ENCODE measurements around the gene RASGRP1. TPM values are rescaled to one million over a fixed set of nuclear protein-coding genes. Genes with fewer than 3 reads are reported as not detected.

The RASGRP1 gene
- 100 to 1,000 TPM; 105 to 106 TPM for total RNA-seq

DNA sequence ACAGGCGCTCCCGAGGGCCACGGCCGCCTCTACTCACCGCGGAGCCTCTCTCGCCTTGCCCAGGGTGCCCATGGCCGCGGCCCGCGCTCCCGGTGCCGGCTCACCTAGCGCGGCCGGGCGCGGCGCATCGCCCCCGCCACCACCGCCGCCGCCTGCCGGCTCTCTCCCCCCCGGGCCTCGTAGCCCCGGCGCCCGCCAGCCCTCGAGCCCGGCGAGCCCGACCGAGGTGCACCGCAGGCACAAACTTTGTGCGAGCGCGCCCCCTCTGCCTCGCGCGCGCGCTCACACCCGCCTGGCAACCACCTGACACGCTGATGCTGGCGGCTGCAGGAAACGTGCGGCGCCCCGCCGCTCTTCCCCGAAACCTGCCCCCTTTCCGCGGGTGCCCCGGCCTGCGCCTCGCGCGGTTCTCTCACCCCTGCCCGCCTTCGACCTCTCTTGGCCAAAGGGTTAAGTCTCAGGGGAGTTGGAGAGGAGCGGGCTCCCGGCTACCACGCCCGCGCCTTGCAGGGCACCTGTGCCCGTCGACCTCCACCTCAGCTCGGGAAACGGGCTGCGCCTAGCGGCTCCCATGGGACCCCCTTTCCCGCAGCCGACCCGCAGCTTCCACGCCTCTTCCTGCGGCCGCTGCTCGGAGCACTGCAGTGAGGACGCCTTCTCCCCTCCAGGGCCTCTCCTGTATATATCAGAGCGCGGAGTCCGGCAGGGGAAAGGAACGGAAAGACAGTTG lies at the start of gene RASGRP1:
Gene RASGRP1, minus strand, starts transcription at position 258 of the 730 bp plus-strand sequence. Its CDS starts 186 bp downstream, at position 72.
- TF ChIP-seq, protein P1, sequence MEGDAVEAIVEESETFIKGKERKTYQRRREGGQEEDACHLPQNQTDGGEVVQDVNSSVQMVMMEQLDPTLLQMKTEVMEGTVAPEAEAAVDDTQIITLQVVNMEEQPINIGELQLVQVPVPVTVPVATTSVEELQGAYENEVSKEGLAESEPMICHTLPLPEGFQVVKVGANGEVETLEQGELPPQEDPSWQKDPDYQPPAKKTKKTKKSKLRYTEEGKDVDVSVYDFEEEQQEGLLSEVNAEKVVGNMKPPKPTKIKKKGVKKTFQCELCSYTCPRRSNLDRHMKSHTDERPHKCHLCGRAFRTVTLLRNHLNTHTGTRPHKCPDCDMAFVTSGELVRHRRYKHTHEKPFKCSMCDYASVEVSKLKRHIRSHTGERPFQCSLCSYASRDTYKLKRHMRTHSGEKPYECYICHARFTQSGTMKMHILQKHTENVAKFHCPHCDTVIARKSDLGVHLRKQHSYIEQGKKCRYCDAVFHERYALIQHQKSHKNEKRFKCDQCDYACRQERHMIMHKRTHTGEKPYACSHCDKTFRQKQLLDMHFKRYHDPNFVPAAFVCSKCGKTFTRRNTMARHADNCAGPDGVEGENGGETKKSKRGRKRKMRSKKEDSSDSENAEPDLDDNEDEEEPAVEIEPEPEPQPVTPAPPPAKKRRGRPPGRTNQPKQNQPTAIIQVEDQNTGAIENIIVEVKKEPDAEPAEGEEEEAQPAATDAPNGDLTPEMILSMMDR (IDR thresholded peaks at IDR 0.05): no peak
- Mint-ChIP-seq H3K9me3 (peaks cover 9% of the 10 kb centered on the region), H3K27ac (peak within 1 kb of the TSS; percentile 96), H3K36me3 (ENCODE audit: low read depth) (peaks cover 41% of the 10 kb centered on the region), H3K27me3 (no peaks in the 10 kb centered on the region), H3K4me3 (peak within 1 kb of the TSS; percentile 83), H3K4me1 (ENCODE audit: low read depth) (peaks cover 48% of the 10 kb centered on the region)
- CTCF ChIA-PET: interaction anchor here (0.7 to 9.1 kb wide), 51 partner anchors 9 to 143 kb away, joined by 3 to 464 read pairs (median 7); partner anchors contain the start of gene FAM98B
- peak; percentile 88 for DNase-seq
- POLR2A ChIA-PET: interaction anchor here (0.6 to 8.4 kb wide), 38 partner anchors 8 to 134 kb away, joined by 3 to 192 read pairs (median 8); no protein-coding TSS in a partner anchor
- peak; percentile 65 for ATAC-seq
- intact Hi-C loops (cut with micrococcal nuclease): no loop called here

DNA sequence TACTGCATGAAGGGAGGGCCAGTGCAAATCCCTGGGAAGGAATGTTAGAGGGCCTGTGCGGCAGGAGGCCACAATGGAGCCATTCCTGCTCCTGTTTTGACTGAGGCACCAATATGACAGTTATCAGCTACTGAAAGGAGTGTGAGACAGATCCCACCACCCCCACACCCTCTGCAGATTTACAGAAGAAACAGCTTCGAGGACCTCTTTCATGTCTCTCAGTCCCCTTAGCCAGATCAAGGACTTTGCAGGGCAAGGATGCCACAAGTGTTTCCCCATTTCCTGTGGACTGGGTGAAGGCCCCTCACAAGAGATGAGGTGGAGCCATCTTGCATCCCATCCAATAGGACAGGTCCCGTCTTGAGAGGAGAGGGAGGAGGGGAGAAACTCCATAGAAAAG lies 48.5 kb upstream of the RASGRP1 start:
- peak; percentile 44 for DNase-seq
- ChIA-PET POLR2A (interaction anchor here (0.8 to 5.4 kb wide), 11 partner anchors 9 to 84 kb away, joined by 3 to 90 read pairs (median 4); partner anchors contain the start of gene RASGRP1), CTCF (interaction anchor here (1.0 to 7.9 kb wide), 12 partner anchors 10 to 86 kb away, joined by 3 to 71 read pairs (median 12); partner anchors contain the start of gene RASGRP1)
- no peak for ATAC-seq
- TF ChIP-seq, protein P1 (IDR thresholded peaks at IDR 0.05): no peak
- intact Hi-C loops (cut with micrococcal nuclease): loop anchor here (5.0 kb wide), 2 partner anchors 59 to 74 kb away; no protein-coding TSS in a partner anchor
- Mint-ChIP-seq H3K4me1 (ENCODE audit: low read depth) (peaks cover 62% of the 10 kb centered on the region), H3K9me3 (no peaks in the 10 kb centered on the region), H3K4me3 (no peak overlapping the region), H3K36me3 (ENCODE audit: low read depth) (peaks cover 2% of the 10 kb centered on the region), H3K27me3 (no peaks in the 10 kb centered on the region), H3K27ac (peak overlapping the region; percentile 89)

DNA sequence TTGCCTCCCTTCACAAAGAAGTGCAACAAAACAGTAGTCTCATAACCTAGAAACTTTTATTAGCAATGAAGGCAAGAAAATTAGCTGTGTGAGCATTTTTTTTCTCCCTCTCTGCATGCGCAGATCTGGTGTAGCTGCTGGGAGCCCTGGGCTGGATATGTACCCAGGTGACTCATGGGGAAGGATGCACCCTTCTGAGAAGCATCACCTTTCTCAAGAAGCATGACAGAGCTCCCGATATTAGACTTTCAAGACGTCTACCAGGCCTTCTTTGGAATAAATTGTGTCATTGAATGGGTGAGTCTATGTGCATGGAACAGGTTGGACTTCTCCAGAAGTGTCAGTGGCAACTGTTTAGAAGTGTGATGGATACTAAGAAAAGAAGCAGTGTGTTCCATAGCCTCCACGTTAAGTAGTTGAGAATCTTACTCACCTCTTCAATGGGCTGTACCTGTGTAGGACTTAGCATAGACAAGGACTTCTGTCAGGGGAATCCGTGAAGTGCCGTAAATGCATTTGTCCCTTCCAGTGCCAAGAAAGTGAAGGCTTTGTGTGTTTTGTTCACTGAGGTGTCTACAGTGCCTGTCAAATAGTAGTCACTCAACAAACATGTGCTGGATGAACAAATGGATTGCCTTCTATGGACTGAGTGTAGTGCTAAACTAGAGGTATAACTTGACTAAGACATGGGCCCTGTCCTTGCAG lies 47.7 kb upstream of the RASGRP1 start:
- ChIA-PET CTCF (interaction anchor here (0.6 to 7.9 kb wide), 18 partner anchors 10 to 1013 kb away, joined by 3 to 71 read pairs (median 6); partner anchors contain the start of genes FAM98B and RASGRP1), POLR2A (interaction anchor here (0.7 to 5.4 kb wide), 24 partner anchors 8 to 84 kb away, joined by 3 to 90 read pairs (median 5); partner anchors contain the start of gene RASGRP1)
- Mint-ChIP-seq H3K27me3 (no peaks in the 10 kb centered on the region), H3K9me3 (no peaks in the 10 kb centered on the region), H3K4me1 (ENCODE audit: low read depth) (peaks cover 62% of the 10 kb centered on the region), H3K36me3 (ENCODE audit: low read depth) (peaks cover 2% of the 10 kb centered on the region), H3K27ac (peak overlapping the region; percentile 89), H3K4me3 (peak overlapping the region; percentile 62)
- TF ChIP-seq, protein P1 (IDR thresholded peaks at IDR 0.05): no peak
- peak; percentile 70 for ATAC-seq
- intact Hi-C loops (cut with micrococcal nuclease): loop anchor here (5.0 kb wide), 2 partner anchors 60 to 75 kb away; no protein-coding TSS in a partner anchor
- peak; percentile 77 for DNase-seq

DNA sequence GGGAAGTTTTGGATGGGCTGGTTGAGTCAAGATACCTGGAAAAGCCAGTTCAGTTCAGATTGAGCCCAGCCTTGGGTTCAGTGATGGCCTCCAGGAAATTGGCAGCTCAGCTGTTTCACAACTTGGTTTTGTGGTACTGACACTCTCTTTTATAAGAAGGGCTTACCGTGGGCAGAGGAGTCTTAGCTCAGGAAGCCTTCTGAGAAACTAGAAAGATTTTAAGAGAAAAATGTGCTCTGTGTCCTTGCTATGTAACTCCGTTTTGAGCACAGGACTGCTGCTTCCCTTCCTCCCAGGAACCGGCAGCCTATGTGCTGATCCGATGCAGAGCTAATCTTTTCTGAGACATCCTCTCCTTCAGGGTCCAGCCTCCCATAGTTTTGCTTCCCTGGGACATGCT lies 46.6 kb upstream of the RASGRP1 start:
- peaks cover 68% of the 10 kb centered on the region for H3K4me1 Mint-ChIP-seq (ENCODE audit: low read depth)
- TF ChIP-seq, protein P1 (IDR thresholded peaks at IDR 0.05): no peak
- ATAC-seq (peak; percentile 72), DNase-seq (peak; percentile 83)
- peaks cover 2% of the 10 kb centered on the region for H3K36me3 Mint-ChIP-seq (ENCODE audit: low read depth)
- peak overlapping the region; percentile 62 for H3K4me3 Mint-ChIP-seq
- no peaks in the 10 kb centered on the region for H3K9me3 Mint-ChIP-seq
- H3K27ac Mint-ChIP-seq: peak overlapping the region; percentile 89
- intact Hi-C loops (cut with micrococcal nuclease): loop anchor here (2.0 to 5.0 kb wide), 3 partner anchors 48 to 76 kb away; no protein-coding TSS in a partner anchor
- H3K27me3 Mint-ChIP-seq: no peaks in the 10 kb centered on the region
- ChIA-PET POLR2A (interaction anchor here (0.8 to 5.4 kb wide), 24 partner anchors 12 to 122 kb away, joined by 3 to 90 read pairs (median 5); partner anchors contain the start of gene RASGRP1), CTCF (interaction anchor here (0.7 to 7.9 kb wide), 17 partner anchors 11 to 1014 kb away, joined by 3 to 71 read pairs (median 6); partner anchors contain the start of genes FAM98B and RASGRP1)
